ENCODE measurements around the gene TMIGD1. TPM values are rescaled to one million over a fixed set of nuclear protein-coding genes. Genes with fewer than 3 reads are reported as not detected.

Gene TMIGD1
- total RNA-seq, 2 experiments from 2014 or later, result not detected

- intact Hi-C loops (cut with DNase I, micrococcal nuclease), result no loop called here
- Histone ChIP-seq H3K9me3 (ENCODE audit: control insufficient read depth in 1 of 2, insufficient read depth in 1 of 2, low read length in 2 of 2) (no peaks in the 10 kb centered on the region), H3K36me3 (ENCODE audit: insufficient read depth, low read length) (no peaks in the 10 kb centered on the region), H3K4me1 (ENCODE audit: insufficient read depth, low read length) (peaks cover 35% of the 10 kb centered on the region), H3K27me3 (ENCODE audit: control insufficient read depth in 1 of 2, insufficient read depth in 2 of 2, low read length in 2 of 2) (no peaks in the 10 kb centered on the region), H3K27ac (ENCODE audit: low read depth in 1 of 2, low read length in 2 of 2) (no peak overlapping the region), H3K4me3 (ENCODE audit: low read length) (no peak overlapping the region)
- Mint-ChIP-seq H3K4me1 (ENCODE audit: low read depth) (peaks cover 48% of the 10 kb centered on the region), H3K27ac (peak overlapping the region; percentile 3), H3K36me3 (ENCODE audit: low read depth) (no peaks in the 10 kb centered on the region), H3K27me3 (no peaks in the 10 kb centered on the region), H3K9me3 (no peaks in the 10 kb centered on the region), H3K4me3 (no peak overlapping the region)
- ChIA-PET POLR2A (interaction anchor here (1.0 to 3.3 kb wide), 2 partner anchors 10 to 29 kb away, joined by 4 to 45 read pairs; partner anchors contain the start of gene BLMH), CTCF (no interaction called here)
- ATAC-seq (ENCODE audit: poor library complexity), result no peak
- DNase-seq, result no peak
- TF ChIP-seq, protein P1, sequence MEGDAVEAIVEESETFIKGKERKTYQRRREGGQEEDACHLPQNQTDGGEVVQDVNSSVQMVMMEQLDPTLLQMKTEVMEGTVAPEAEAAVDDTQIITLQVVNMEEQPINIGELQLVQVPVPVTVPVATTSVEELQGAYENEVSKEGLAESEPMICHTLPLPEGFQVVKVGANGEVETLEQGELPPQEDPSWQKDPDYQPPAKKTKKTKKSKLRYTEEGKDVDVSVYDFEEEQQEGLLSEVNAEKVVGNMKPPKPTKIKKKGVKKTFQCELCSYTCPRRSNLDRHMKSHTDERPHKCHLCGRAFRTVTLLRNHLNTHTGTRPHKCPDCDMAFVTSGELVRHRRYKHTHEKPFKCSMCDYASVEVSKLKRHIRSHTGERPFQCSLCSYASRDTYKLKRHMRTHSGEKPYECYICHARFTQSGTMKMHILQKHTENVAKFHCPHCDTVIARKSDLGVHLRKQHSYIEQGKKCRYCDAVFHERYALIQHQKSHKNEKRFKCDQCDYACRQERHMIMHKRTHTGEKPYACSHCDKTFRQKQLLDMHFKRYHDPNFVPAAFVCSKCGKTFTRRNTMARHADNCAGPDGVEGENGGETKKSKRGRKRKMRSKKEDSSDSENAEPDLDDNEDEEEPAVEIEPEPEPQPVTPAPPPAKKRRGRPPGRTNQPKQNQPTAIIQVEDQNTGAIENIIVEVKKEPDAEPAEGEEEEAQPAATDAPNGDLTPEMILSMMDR (IDR thresholded peaks at IDR 0.05), result no peak
Measured at GRCh38 chr17:30321314-30321713, 12.5 kb downstream of the TMIGD1 start.

- H3K4me3 Mint-ChIP-seq, result no peak overlapping the region
- H3K27me3 Mint-ChIP-seq, result no peaks in the 10 kb centered on the region
- no peak overlapping the region for H3K27ac Mint-ChIP-seq
- no peaks in the 10 kb centered on the region for H3K9me3 Mint-ChIP-seq
- TF ChIP-seq, protein P1 (IDR thresholded peaks at IDR 0.05), result no peak
- Histone ChIP-seq H3K4me1 (ENCODE audit: insufficient read depth, low read length) (peaks cover 17% of the 10 kb centered on the region), H3K36me3 (ENCODE audit: insufficient read depth, low read length) (no peaks in the 10 kb centered on the region), H3K9me3 (ENCODE audit: control insufficient read depth in 1 of 2, insufficient read depth in 1 of 2, low read length in 2 of 2) (no peaks in the 10 kb centered on the region), H3K27ac (ENCODE audit: low read depth in 1 of 2, low read length in 2 of 2) (no peak overlapping the region), H3K4me3 (ENCODE audit: low read length) (no peak overlapping the region), H3K27me3 (ENCODE audit: control insufficient read depth in 1 of 2, insufficient read depth in 2 of 2, low read length in 2 of 2) (no peaks in the 10 kb centered on the region)
- intact Hi-C loops (cut with DNase I, micrococcal nuclease), result no loop called here
- CTCF ChIA-PET, result no interaction called here
- DNase-seq, result no peak
- no peak for ATAC-seq (ENCODE audit: poor library complexity)
- H3K4me1 Mint-ChIP-seq (ENCODE audit: low read depth), result peaks cover 16% of the 10 kb centered on the region
- POLR2A ChIA-PET, result no interaction called here
- no peaks in the 10 kb centered on the region for H3K36me3 Mint-ChIP-seq (ENCODE audit: low read depth)
Measured at GRCh38 chr17:30318155-30318554, 15.7 kb downstream of the TMIGD1 start.

DNA sequence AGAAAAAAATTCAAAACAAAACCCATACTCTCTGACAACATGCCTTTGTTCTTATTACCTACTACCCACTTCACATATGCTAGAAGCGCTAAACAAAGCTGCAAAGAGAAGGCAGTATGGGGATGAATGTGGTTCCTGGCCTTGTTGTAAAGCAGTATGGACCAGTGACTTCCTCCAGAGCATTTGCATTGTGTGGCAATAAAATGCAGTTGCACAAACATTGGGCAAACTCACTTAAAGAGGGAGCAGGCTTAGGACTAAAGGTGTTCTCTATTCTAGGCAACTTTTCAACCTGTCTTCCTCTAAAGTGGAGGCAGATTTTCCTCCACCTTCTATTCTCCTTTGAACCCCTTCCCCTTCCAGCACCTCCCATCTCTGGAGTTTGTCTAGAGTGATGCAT lies 17.1 kb downstream of the TMIGD1 start:
- no peak overlapping the region for H3K27ac Mint-ChIP-seq
- H3K4me1 ChIP-seq (ENCODE audit: insufficient read depth, low read length), result peaks cover 5% of the 10 kb centered on the region
- H3K27ac ChIP-seq (ENCODE audit: low read depth in 1 of 2, low read length in 2 of 2), result no peak overlapping the region
- TF ChIP-seq, protein P1 (IDR thresholded peaks at IDR 0.05), result no peak
- H3K4me3 ChIP-seq (ENCODE audit: low read length), result no peak overlapping the region
- no peaks in the 10 kb centered on the region for H3K9me3 ChIP-seq (ENCODE audit: control insufficient read depth in 1 of 2, insufficient read depth in 1 of 2, low read length in 2 of 2)
- no peaks in the 10 kb centered on the region for H3K9me3 Mint-ChIP-seq
- no peaks in the 10 kb centered on the region for H3K27me3 Mint-ChIP-seq
- no peaks in the 10 kb centered on the region for H3K36me3 Mint-ChIP-seq (ENCODE audit: low read depth)
- ChIA-PET POLR2A (interaction anchor here (0.7 to 1.4 kb wide), 2 partner anchors 12 to 13 kb away, joined by 3 to 4 read pairs; no protein-coding TSS in a partner anchor), CTCF (interaction anchor here (0.7 kb wide), 2 partner anchors 17 to 215 kb away, joined by 3 read pairs; no protein-coding TSS in a partner anchor)
- H3K36me3 ChIP-seq (ENCODE audit: insufficient read depth, low read length), result no peaks in the 10 kb centered on the region
- H3K4me3 Mint-ChIP-seq, result no peak overlapping the region
- H3K27me3 ChIP-seq (ENCODE audit: control insufficient read depth in 1 of 2, insufficient read depth in 2 of 2, low read length in 2 of 2), result no peaks in the 10 kb centered on the region
- H3K4me1 Mint-ChIP-seq (ENCODE audit: low read depth), result peaks cover 11% of the 10 kb centered on the region
- intact Hi-C loops (cut with DNase I, micrococcal nuclease), result no loop called here
- DNase-seq (no peak), ATAC-seq (ENCODE audit: poor library complexity) (no peak)
